Ascending aorta (tissue), 2 donors: ENCODE results near the gene ALPI. TPM values are rescaled to one million over a fixed set of nuclear protein-coding genes. Genes with fewer than 3 reads are reported as not detected.

Source experiments
- DNase-seq, 2 donors: peaks; one replicate each; pipeline ENCODE4 v3.0.0-alpha.2; 2019; ENCODE audit warnings: low spot score in 2 of 2
- H3K27ac ChIP-seq, 2 donors: fragments of 200-600 bp; sonication (generic); one replicate each; pipeline ENCODE4 v1.5.1; 2016 to 2017; ENCODE audit warnings: mild to moderate bottlenecking in 1 of 2
- H3K27me3 ChIP-seq: fragments of 200-600 bp; sonication (generic); one replicate; pipeline ENCODE4 v1.5.1; 2017
- H3K36me3 ChIP-seq, 2 donors: fragments of 200-600 bp; sonication (generic); one replicate each; pipeline ENCODE4 v1.5.1; 2016
- H3K4me1 ChIP-seq, 2 donors: fragments of 200-600 bp; sonication (generic); one replicate each; pipeline ENCODE4 v1.5.1; 2016 to 2017; ENCODE audit warnings: mild to moderate bottlenecking in 1 of 2
- H3K4me3 ChIP-seq, 2 donors: fragments of 200-600 bp; sonication (generic); one replicate each; pipeline ENCODE4 v1.5.1; 2016 to 2017; ENCODE audit warnings: mild to moderate bottlenecking in 1 of 2
- H3K9me3 ChIP-seq, 2 donors: fragments of 200-600 bp; sonication (generic); one replicate each; pipeline ENCODE4 v1.5.1; 2016
- CTCF ChIP-seq, 3 experiments: fragments of 200-600 bp in 2 of 3; fragments of 450-650 bp in 1 of 3; sonication (generic) in 2 of 3; IDR thresholded peaks; one replicate each; pipeline ENCODE4 v1.5.1; 2016 to 2019; ENCODE audit warnings: antibody characterized with exemption in 3 of 3, mild to moderate bottlenecking in 1 of 3, moderate library complexity in 1 of 3
- intact Hi-C: fragments of 100-400 bp; cut with DNase I; formaldehyde crosslinking; loops from one replicate; pipeline ENCODE4 v1.15.1; 2023
- total RNA-seq: library from RNA; depleted of rRNA; stranded (reverse); fragments of >200 nt; gene quantifications from one replicate; pipeline ENCODE4 v1.1.0, GENCODE V29; 2016

The ALPI gene
- total RNA-seq, 1 donor from 2014 or later, result not detected

- Histone ChIP-seq H3K27me3 (no peaks in the 10 kb centered on the region), H3K36me3 (no peaks in the 10 kb centered on the region), H3K27ac (no peak overlapping the region), H3K4me1 (no peaks in the 10 kb centered on the region), H3K4me3 (no peak overlapping the region), H3K9me3 (no peaks in the 10 kb centered on the region)
- no peak for DNase-seq
- intact Hi-C loops, result no loop called here
- TF ChIP-seq CTCF (IDR thresholded peaks at IDR 0.05), result no peak
These were observed 40.7 kb downstream of the ALPI start for GRCh38 chr2:232496501-232497270.

- Histone ChIP-seq H3K4me1 (no peaks in the 10 kb centered on the region), H3K4me3 (no peak overlapping the region), H3K9me3 (no peaks in the 10 kb centered on the region), H3K36me3 (no peaks in the 10 kb centered on the region), H3K27ac (no peak overlapping the region), H3K27me3 (no peaks in the 10 kb centered on the region)
- intact Hi-C loops, result no loop called here
- DNase-seq, result no peak
- TF ChIP-seq CTCF (IDR thresholded peaks at IDR 0.05), result no peak
These were observed 41.4 kb downstream of the ALPI start for GRCh38 chr2:232497348-232497747.

GRCh38 chr2:232498452-232498851 lies 42.5 kb downstream of the ALPI start:
- intact Hi-C loops, result no loop called here
- no peaks in the 10 kb centered on the region for H3K9me3 ChIP-seq
- no peak for TF ChIP-seq CTCF (IDR thresholded peaks at IDR 0.05)
- H3K27me3 ChIP-seq, result no peaks in the 10 kb centered on the region
- DNase-seq, result no peak
- no peak overlapping the region for H3K4me3 ChIP-seq
- H3K36me3 ChIP-seq, result no peaks in the 10 kb centered on the region
- H3K27ac ChIP-seq, result no peak overlapping the region
- peaks cover 3 to 6% of the 10 kb centered on the region in 2 donors for H3K4me1 ChIP-seq

GRCh38 chr2:232501331-232501771 lies 45.4 kb downstream of the ALPI start:
- H3K4me1 ChIP-seq, result peaks cover 4 to 7% of the 10 kb centered on the region in 2 donors
- no peaks in the 10 kb centered on the region for H3K36me3 ChIP-seq
- no peaks in the 10 kb centered on the region for H3K9me3 ChIP-seq
- H3K4me3 ChIP-seq, result no peak overlapping the region
- intact Hi-C loops, result no loop called here
- no peak overlapping the region for H3K27ac ChIP-seq
- no peak for DNase-seq
- H3K27me3 ChIP-seq, result no peaks in the 10 kb centered on the region
- TF ChIP-seq CTCF (IDR thresholded peaks at IDR 0.05), result no peak

- Histone ChIP-seq H3K27ac (no peak overlapping the region), H3K9me3 (no peaks in the 10 kb centered on the region), H3K4me3 (no peak overlapping the region), H3K4me1 (peaks cover 4 to 7% of the 10 kb centered on the region in 2 donors), H3K36me3 (no peaks in the 10 kb centered on the region), H3K27me3 (no peaks in the 10 kb centered on the region)
- TF ChIP-seq CTCF (IDR thresholded peaks at IDR 0.05), result no peak
- intact Hi-C loops, result no loop called here
- DNase-seq, result no peak
These were observed 45.9 kb downstream of the ALPI start for GRCh38 chr2:232501794-232502390.
